ENCODE measurements around the gene MRAS. TPM values are rescaled to one million over a fixed set of nuclear protein-coding genes. Genes with fewer than 3 reads are reported as not detected.

MRAS gene
- total RNA-seq, 1 experiment from 2014 or later = 2.4 TPM

DNA sequence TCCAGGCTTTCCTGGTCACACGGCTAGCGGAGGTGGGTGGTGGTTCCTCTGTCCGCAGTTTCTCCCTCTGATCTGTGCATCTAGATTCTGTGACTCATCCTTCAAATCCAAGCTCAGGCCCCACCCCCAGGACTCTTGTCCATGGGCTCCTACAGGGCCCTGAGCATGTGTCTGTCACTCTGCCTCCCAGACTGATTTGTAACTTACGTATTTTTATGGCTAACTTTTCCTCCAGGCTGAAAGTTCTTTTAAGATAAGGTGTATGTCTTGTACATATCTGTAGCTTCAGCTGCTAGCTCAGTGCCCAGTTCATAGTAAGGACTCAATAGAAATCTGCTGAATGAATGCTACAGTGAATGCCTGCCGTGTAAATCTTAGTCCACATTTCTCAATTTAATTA, 94.1 kb downstream of the MRAS start:
- TF ChIP-seq, protein P1, sequence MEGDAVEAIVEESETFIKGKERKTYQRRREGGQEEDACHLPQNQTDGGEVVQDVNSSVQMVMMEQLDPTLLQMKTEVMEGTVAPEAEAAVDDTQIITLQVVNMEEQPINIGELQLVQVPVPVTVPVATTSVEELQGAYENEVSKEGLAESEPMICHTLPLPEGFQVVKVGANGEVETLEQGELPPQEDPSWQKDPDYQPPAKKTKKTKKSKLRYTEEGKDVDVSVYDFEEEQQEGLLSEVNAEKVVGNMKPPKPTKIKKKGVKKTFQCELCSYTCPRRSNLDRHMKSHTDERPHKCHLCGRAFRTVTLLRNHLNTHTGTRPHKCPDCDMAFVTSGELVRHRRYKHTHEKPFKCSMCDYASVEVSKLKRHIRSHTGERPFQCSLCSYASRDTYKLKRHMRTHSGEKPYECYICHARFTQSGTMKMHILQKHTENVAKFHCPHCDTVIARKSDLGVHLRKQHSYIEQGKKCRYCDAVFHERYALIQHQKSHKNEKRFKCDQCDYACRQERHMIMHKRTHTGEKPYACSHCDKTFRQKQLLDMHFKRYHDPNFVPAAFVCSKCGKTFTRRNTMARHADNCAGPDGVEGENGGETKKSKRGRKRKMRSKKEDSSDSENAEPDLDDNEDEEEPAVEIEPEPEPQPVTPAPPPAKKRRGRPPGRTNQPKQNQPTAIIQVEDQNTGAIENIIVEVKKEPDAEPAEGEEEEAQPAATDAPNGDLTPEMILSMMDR (conservative IDR thresholded peaks at IDR 0.05) = no peak
- TF ChIP-seq EZH2 (IDR thresholded peaks at IDR 0.05; ENCODE audit: low read depth) = no peak
- POLR2A ChIA-PET (ENCODE audit: unreplicated experiment) = no interaction called here
- Histone ChIP-seq H3F3A (ENCODE audit: insufficient read depth, low read depth) (no peaks in the 10 kb centered on the region), H3K9me3 (ENCODE audit: insufficient read depth, low read depth) (no peaks in the 10 kb centered on the region), H3K79me2 (ENCODE audit: low read depth) (no peaks in the 10 kb centered on the region), H3K4me1 (replicated peaks; ENCODE audit: insufficient read depth) (no peaks in the 10 kb centered on the region), H3K36me3 (ENCODE audit: low read depth) (no peaks in the 10 kb centered on the region), H3K4me2 (no peak overlapping the region), H3K27me3 (ENCODE audit: insufficient read depth, low read depth) (no peaks in the 10 kb centered on the region), H4K20me1 (ENCODE audit: insufficient read depth) (no peaks in the 10 kb centered on the region), H3K9me2 (ENCODE audit: insufficient read depth) (no peaks in the 10 kb centered on the region), H3K4me3 (no peak overlapping the region), H2AFZ (no peak overlapping the region), H3K27ac (no peak overlapping the region)
- CTCF ChIA-PET = no interaction called here
- BruUV-seq (replicated peaks) = no TSS peak
- intact Hi-C loops (cut with micrococcal nuclease; ENCODE audit: unreplicated experiment) = loop anchor here (1.0 kb wide), 1 partner anchor 8 kb away; the partner anchor contains the start of gene ESYT3
- peak in 1 of 2 experiments; percentile 66 for DNase-seq

DNA sequence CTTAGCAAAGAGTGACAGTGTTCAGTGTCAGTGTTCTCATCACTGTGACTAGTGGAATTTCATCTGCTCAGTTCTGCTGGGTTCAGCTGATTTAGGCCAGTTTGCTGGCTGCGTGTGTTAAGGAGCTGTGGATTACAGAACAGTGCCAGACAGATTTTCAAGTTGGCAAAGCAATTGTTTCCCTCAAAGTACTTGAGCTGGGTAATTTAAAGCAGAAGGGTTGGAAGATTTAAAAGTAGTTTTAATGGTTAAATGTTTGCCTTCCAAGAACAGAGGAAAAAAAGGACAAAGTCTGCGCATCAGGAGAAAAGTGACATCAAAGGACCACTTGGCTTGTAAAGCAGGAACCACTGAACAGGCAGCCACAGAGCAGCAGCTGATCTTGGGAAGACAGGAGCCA, 94.7 kb downstream of the MRAS start:
- Histone ChIP-seq H3K4me1 (replicated peaks; ENCODE audit: insufficient read depth) (no peaks in the 10 kb centered on the region), H3K4me2 (no peak overlapping the region), H3K9me3 (ENCODE audit: insufficient read depth, low read depth) (no peaks in the 10 kb centered on the region), H3K4me3 (no peak overlapping the region), H3K36me3 (ENCODE audit: low read depth) (no peaks in the 10 kb centered on the region), H3K9me2 (ENCODE audit: insufficient read depth) (no peaks in the 10 kb centered on the region), H2AFZ (no peak overlapping the region), H3K27ac (no peak overlapping the region), H3K27me3 (ENCODE audit: insufficient read depth, low read depth) (no peaks in the 10 kb centered on the region), H3K79me2 (ENCODE audit: low read depth) (no peaks in the 10 kb centered on the region), H3F3A (ENCODE audit: insufficient read depth, low read depth) (no peaks in the 10 kb centered on the region), H4K20me1 (ENCODE audit: insufficient read depth) (no peaks in the 10 kb centered on the region)
- BruUV-seq (replicated peaks) = no TSS peak
- ChIA-PET CTCF (no interaction called here), POLR2A (ENCODE audit: unreplicated experiment) (no interaction called here)
- no peak for TF ChIP-seq EZH2 (IDR thresholded peaks at IDR 0.05; ENCODE audit: low read depth)
- TF ChIP-seq, protein P1 (conservative IDR thresholded peaks at IDR 0.05) = no peak
- no peak for DNase-seq
- intact Hi-C loops (cut with micrococcal nuclease; ENCODE audit: unreplicated experiment) = no loop called here

DNA sequence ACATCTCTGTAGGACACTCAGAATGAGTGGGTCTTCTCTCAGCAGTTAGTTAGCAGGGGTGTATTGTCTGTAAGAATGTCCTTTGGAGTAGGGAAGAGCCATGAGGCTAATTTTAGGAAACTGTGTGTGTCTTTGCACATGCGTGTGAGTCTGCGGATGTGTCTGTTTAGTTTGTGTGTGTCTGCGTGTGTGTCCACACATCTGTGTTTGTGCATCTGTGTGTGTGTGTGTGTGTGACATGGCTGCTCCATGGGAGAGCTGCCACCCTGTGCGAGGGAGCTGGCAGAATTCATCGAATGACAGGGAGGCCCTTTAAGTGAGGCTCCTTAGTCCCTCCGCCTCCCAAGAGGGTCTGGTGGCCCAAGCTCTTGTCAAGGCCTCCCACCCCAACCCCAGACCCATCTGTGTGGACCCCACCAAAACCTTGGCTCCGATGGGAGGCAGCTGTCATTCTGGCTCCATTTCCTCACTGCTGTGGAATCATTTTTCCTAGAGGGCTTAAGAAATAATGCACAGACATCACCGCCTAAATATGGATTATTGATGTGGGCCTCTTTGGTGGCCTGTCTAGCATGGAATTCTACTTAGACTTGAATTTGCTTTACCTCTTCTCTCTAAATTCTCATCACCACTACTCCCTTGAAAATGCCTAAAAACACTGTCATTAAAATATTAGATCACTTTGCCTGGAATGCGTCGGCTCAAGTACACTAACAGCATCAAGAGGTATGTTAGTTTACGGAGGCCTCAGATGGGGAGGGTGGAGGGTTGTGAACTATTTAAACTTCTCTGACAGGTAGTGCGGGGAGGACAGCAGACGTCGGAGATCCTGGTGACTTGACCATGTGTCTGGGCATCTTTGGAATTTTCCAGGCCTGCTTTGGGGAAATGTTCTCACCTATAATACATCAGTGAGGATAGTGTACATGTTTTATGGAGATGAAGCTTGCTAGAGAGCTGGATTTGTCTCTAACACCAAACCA, 95.4 kb downstream of the MRAS start:
- Histone ChIP-seq H3K4me2 (no peak overlapping the region), H2AFZ (no peak overlapping the region), H3K9me2 (ENCODE audit: insufficient read depth) (no peaks in the 10 kb centered on the region), H3K4me1 (replicated peaks; ENCODE audit: insufficient read depth) (no peaks in the 10 kb centered on the region), H3K79me2 (ENCODE audit: low read depth) (no peaks in the 10 kb centered on the region), H4K20me1 (ENCODE audit: insufficient read depth) (no peaks in the 10 kb centered on the region), H3K9me3 (ENCODE audit: insufficient read depth, low read depth) (no peaks in the 10 kb centered on the region), H3K27ac (no peak overlapping the region), H3F3A (ENCODE audit: insufficient read depth, low read depth) (no peaks in the 10 kb centered on the region), H3K36me3 (ENCODE audit: low read depth) (no peaks in the 10 kb centered on the region), H3K4me3 (no peak overlapping the region), H3K27me3 (ENCODE audit: insufficient read depth, low read depth) (no peaks in the 10 kb centered on the region)
- no TSS peak for BruUV-seq (replicated peaks)
- ChIA-PET POLR2A (ENCODE audit: unreplicated experiment) (no interaction called here), CTCF (no interaction called here)
- intact Hi-C loops (cut with micrococcal nuclease; ENCODE audit: unreplicated experiment) = no loop called here
- no peak for TF ChIP-seq EZH2 (IDR thresholded peaks at IDR 0.05; ENCODE audit: low read depth)
- TF ChIP-seq, protein P1 (conservative IDR thresholded peaks at IDR 0.05) = no peak
- DNase-seq = no peak
